Activated T-cell treated with anti-CD3 and anti-CD28 coated beads for 4 hours (primary cell): Measurements from ENCODE around the gene IFT88.

Source experiments
- DNase-seq: peaks from one replicate; pipeline ENCODE4 v3.0.0-alpha.2; 2020

Gene IFT88

GRCh38 chr13:20566898-20567874, at the start of gene IFT88:
TSS of gene IFT88 (plus strand) at chr13:20567157. CDS start at chr13:20574386, 7,229 bp downstream.
- DNase-seq = peak; percentile 77

- DNase-seq = no peak
These were observed 48.3 kb upstream of the IFT88 start for GRCh38 chr13:20518660-20519100.

- DNase-seq = no peak
These were observed 47.1 kb upstream of the IFT88 start for GRCh38 chr13:20519875-20520274.

- DNase-seq = no peak
These were observed 45.4 kb upstream of the IFT88 start for GRCh38 chr13:20521364-20522115.

GRCh38 chr13:20525144-20525600, 41.8 kb upstream of the IFT88 start:
- DNase-seq = no peak

- DNase-seq = peak; percentile 60
These were observed 41.1 kb upstream of the IFT88 start, which contains the start of gene CRYL1 for GRCh38 chr13:20525601-20526544. TSS of gene CRYL1 (minus strand) at chr13:20525857. CDS start at chr13:20525794, 63 bp downstream.

GRCh38 chr13:20526664-20527063, 40.3 kb upstream of the IFT88 start:
- DNase-seq = no peak

- no peak for DNase-seq
These were observed 38.5 kb upstream of the IFT88 start for GRCh38 chr13:20528452-20528851.

- DNase-seq = no peak
These were observed 32.8 kb upstream of the IFT88 start for GRCh38 chr13:20534038-20534608.

- no peak for DNase-seq
These were observed 30.0 kb upstream of the IFT88 start for GRCh38 chr13:20536992-20537391.

- DNase-seq = no peak
These were observed 22.6 kb upstream of the IFT88 start for GRCh38 chr13:20544201-20544923.

GRCh38 chr13:20546556-20546955, 20.4 kb upstream of the IFT88 start:
- no peak for DNase-seq

- no peak for DNase-seq
These were observed 19.5 kb upstream of the IFT88 start for GRCh38 chr13:20547479-20547908.

- DNase-seq = no peak
These were observed 16.2 kb upstream of the IFT88 start for GRCh38 chr13:20550799-20551198.

GRCh38 chr13:20553311-20553710, 13.6 kb upstream of the IFT88 start:
- DNase-seq = no peak

GRCh38 chr13:20558982-20559381, 8.0 kb upstream of the IFT88 start:
- DNase-seq = no peak

- no peak for DNase-seq
These were observed 7.1 kb upstream of the IFT88 start for GRCh38 chr13:20559659-20560356.

GRCh38 chr13:20561741-20562140, 5.2 kb upstream of the IFT88 start:
- DNase-seq = no peak

- DNase-seq = no peak
These were observed 1.7 kb upstream of the IFT88 start for GRCh38 chr13:20565115-20565736.

- DNase-seq = no peak
These were observed 474 bp upstream of the IFT88 start for GRCh38 chr13:20566468-20566897.
